Gastrocnemius medialis (tissue), 4 donors: Measurements from ENCODE around the gene NAT9. TPM values are rescaled to one million over a fixed set of nuclear protein-coding genes. Genes with fewer than 3 reads are reported as not detected.

Experiments
- ATAC-seq, 2 donors: fragments of 150-250 bp; one replicate each; pipeline ENCODE4 v1.9.1; 2016
- DNase-seq, 2 donors: peaks; one replicate each; pipeline ENCODE4 v3.0.0-alpha.2; 2019
- H3K27ac ChIP-seq, 4 donors: fragments of 200-600 bp; sonication (generic); 1 replicate in 1 of 4; 2 replicates in 3 of 4; pipeline ENCODE4 v1.5.1; 2016 to 2018; ENCODE audit warnings: mild to moderate bottlenecking in 2 of 4, moderate library complexity in 1 of 4
- H3K27me3 ChIP-seq, 3 donors: fragments of 200-600 bp; sonication (generic) in 2 of 3; 1 replicate in 1 of 3; 2 replicates in 2 of 3; pipeline versions ENCODE4 v1.5.1 to v1.6.0; 2016 to 2019; ENCODE audit warnings: mild to moderate bottlenecking in 1 of 3, moderate library complexity in 1 of 3
- H3K36me3 ChIP-seq, 2 donors: fragments of 200-600 bp; sonication (generic) in 1 of 2; one replicate each; pipeline ENCODE4 v1.5.1; 2017 to 2018
- H3K4me1 ChIP-seq, 2 donors: fragments of 200-600 bp; sonication (generic) in 1 of 2; one replicate each; pipeline ENCODE4 v1.5.1; 2016 to 2017; ENCODE audit warnings: mild to moderate bottlenecking in 2 of 2
- H3K4me3 ChIP-seq, 4 donors: fragments of 200-600 bp; sonication (generic) in 3 of 4; 1 replicate in 1 of 4; 2 replicates in 3 of 4; pipeline ENCODE4 v1.5.1; 2016 to 2019; ENCODE audit warnings: mild to moderate bottlenecking in 2 of 4
- H3K9me3 ChIP-seq, 3 donors: fragments of 200-600 bp; sonication (generic) in 2 of 3; 1 replicate in 1 of 3; 2 replicates in 2 of 3; pipeline ENCODE4 v1.5.1; 2016 to 2019
- POLR2A ChIP-seq, 2 donors: fragments of 450-650 bp; IDR thresholded peaks; one replicate each; pipeline ENCODE4 v1.6.1; 2017; ENCODE audit warnings: antibody characterized with exemption in 2 of 2, mild to moderate bottlenecking in 2 of 2, moderate library complexity in 2 of 2
- in situ Hi-C, 4 donors: fragments of 200-750 bp; cut with MboI; loops; one replicate each; pipeline versions ENCODE4 v1.15.0 to v1.8.0; 2017; ENCODE audit warnings: low sequenced_read_pairs in 4 of 4
- intact Hi-C: fragments of 100-400 bp; cut with DNase I; formaldehyde crosslinking; loops from one replicate; pipeline ENCODE4 v1.15.1; 2023; ENCODE audit warnings: low total_unique reads
- total RNA-seq, 4 donors: library from RNA; depleted of rRNA; stranded (reverse); fragments of >200 nt; gene quantifications; one replicate each; pipeline versions ENCODE4 v1.1.0 to v1.2.3, GENCODE V29; 2016
- TF ChIP-seq, protein P1 (sequence below), 5 experiments: fragments of 450-650 bp in 3 of 5; fragments of 200-600 bp in 2 of 5; sonication (generic) in 2 of 5; IDR thresholded peaks in 4 of 5; conservative IDR thresholded peaks in 1 of 5; 1 replicate in 4 of 5; 2 replicates in 1 of 5; pipeline ENCODE4 v1.5.1; 2016 to 2019; ENCODE audit warnings: antibody characterized with exemption in 5 of 5, mild to moderate bottlenecking in 3 of 5, moderate library complexity in 3 of 5

The NAT9 gene
- total RNA-seq, 4 donors from 2014 or later, result 7.7 to 27.4 (median 14.5) TPM

DNA sequence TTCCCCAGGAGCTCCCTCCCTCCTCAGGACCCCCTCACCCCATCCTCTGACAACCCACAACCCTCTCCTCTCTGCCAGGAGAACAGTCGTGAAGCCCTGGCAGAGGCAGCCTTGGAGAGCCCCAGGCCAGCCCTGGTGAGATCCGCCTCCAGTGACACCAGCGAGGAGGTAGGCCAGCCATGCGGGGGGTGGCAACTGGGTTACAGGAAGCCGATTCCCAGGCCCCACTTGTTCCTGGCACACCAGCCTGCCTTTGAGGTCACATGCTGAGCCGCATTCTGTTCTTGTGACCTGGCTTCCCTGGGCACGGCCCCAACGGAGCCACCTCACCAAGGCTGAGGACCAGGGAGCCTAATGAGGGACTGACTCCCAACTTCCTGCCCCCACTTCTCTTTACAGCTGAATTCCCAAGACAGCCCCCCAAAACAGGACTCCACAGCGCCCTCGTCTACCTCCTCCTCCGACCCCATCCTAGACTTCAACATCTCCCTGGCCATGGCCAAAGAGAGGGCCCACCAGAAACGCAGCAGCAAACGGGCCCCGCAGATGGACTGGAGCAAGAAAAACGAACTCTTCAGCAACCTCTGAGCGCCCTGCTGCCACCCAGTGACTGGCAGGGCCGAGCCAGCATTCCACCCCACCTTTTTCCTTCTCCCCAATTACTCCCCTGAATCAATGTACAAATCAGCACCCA lies 7.9 kb downstream of the NAT9 start:
- in situ Hi-C loops, result no loop called here

DNA sequence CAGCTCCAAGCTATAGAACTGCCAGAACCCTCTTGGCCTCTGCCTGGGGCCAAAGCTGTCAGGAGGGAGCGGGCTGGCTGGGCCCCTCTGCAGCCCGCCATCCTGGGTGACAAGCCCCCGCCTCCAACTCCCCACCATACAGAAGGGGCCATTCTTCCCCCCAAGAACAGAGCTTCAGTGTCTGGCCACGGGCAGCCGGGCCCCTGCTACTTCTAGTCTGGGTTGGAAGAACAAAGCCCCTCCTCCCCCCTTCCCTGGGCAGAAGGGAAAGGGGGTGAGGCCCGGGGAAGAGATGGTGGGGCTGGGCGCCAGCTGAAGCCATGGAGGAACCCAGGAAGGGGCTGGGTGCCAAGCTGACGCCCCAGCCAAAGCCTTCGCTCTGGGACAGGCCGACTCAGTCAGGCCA lies 9.0 kb downstream of the NAT9 start:
- in situ Hi-C loops, result no loop called here
- H3K4me3 ChIP-seq, result no peak overlapping the region
- intact Hi-C loops, result no loop called here
- H3K9me3 ChIP-seq, result no peaks in the 10 kb centered on the region
- peaks cover 12% of the 10 kb centered on the region in 2 donors for H3K4me1 ChIP-seq
- DNase-seq (no peak), ATAC-seq (no peak)
- H3K27me3 ChIP-seq, result no peaks in the 10 kb centered on the region
- peaks cover 0 to 17% of the 10 kb centered on the region in 2 donors for H3K36me3 ChIP-seq
- H3K27ac ChIP-seq, result peak overlapping the region in 1 of 4 donors; percentile 66
- TF ChIP-seq, protein P1, sequence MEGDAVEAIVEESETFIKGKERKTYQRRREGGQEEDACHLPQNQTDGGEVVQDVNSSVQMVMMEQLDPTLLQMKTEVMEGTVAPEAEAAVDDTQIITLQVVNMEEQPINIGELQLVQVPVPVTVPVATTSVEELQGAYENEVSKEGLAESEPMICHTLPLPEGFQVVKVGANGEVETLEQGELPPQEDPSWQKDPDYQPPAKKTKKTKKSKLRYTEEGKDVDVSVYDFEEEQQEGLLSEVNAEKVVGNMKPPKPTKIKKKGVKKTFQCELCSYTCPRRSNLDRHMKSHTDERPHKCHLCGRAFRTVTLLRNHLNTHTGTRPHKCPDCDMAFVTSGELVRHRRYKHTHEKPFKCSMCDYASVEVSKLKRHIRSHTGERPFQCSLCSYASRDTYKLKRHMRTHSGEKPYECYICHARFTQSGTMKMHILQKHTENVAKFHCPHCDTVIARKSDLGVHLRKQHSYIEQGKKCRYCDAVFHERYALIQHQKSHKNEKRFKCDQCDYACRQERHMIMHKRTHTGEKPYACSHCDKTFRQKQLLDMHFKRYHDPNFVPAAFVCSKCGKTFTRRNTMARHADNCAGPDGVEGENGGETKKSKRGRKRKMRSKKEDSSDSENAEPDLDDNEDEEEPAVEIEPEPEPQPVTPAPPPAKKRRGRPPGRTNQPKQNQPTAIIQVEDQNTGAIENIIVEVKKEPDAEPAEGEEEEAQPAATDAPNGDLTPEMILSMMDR (IDR thresholded peaks at IDR 0.05 in 4 of 5, conservative IDR thresholded peaks at IDR 0.05 in 1 of 5), result no peak
- TF ChIP-seq POLR2A (IDR thresholded peaks at IDR 0.05), result no peak

More for the DNA sequence above, 7.9 kb downstream of the NAT9 start:
- H3K27ac ChIP-seq, result peak overlapping the region; percentile 55 to 68 (median 61)
- no peak overlapping the region for H3K4me3 ChIP-seq
- DNase-seq, result peak; percentile 67 to 81
- no peaks in the 10 kb centered on the region for H3K27me3 ChIP-seq
- intact Hi-C loops, result no loop called here
- H3K36me3 ChIP-seq, result peaks cover 0 to 28% of the 10 kb centered on the region in 2 donors
- peaks cover 12% of the 10 kb centered on the region in 2 donors for H3K4me1 ChIP-seq
- TF ChIP-seq, protein P1 (IDR thresholded peaks at IDR 0.05 in 4 of 5, conservative IDR thresholded peaks at IDR 0.05 in 1 of 5), result no peak
- TF ChIP-seq POLR2A (IDR thresholded peaks at IDR 0.05), result peak in 1 of 2 donors; percentile 1
- peak; percentile 80 to 85 for ATAC-seq
- H3K9me3 ChIP-seq, result no peaks in the 10 kb centered on the region

DNA sequence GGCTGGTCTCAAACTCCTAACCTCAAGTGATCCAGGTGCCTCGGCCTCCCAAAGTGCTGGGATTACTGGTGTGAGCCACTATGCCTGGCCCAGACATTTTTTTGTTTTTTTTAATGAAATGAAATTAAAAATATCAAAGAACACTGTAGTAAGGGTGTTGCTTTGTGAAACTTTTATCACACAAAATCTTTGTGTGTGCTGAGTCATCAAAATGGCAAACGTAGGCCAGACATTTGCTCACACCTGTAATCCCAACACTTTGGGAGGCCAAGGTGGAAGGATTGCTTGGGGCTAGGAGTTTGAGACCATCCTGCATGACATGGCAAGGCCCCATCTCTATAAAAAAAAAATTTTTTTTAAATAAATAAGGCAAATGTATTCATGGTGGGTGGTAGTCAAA lies 9.7 kb downstream of the NAT9 start:
- in situ Hi-C loops, result no loop called here
- no peak for TF ChIP-seq POLR2A (IDR thresholded peaks at IDR 0.05)
- TF ChIP-seq, protein P1 (IDR thresholded peaks at IDR 0.05 in 4 of 5, conservative IDR thresholded peaks at IDR 0.05 in 1 of 5), result no peak
- H3K4me3 ChIP-seq, result no peak overlapping the region
- ATAC-seq (no peak), DNase-seq (no peak)
- intact Hi-C loops, result no loop called here
- H3K36me3 ChIP-seq, result peaks cover 0 to 10% of the 10 kb centered on the region in 2 donors
- no peaks in the 10 kb centered on the region for H3K9me3 ChIP-seq
- H3K4me1 ChIP-seq, result peaks cover 12% of the 10 kb centered on the region in 2 donors
- no peaks in the 10 kb centered on the region for H3K27me3 ChIP-seq
- H3K27ac ChIP-seq, result no peak overlapping the region

DNA sequence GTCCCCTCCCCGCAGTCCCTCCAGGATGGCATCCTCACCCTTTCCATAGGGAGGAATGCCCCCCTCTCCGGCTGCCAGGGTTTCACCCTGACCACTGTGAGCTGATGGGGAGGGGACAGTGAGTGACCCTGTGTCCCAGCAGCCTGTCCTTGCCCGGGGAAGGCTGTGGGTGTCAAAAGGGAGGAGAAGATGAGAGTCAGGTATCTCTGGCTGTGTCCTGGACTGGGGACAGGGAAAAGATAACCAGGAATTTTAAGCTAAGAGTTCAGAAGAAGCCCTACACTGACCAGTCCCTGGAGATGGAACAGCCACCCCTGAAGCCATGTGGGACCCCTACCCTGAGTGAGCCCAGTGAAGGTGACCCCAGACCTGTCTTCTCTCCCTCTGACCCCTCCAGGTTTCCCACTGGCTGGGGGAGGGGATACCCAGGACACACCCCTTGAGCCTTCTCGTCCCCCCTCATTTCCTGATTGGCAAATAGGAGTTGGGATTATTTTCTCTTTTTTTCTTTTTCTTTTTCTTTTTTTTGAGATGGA lies 11.3 kb downstream of the NAT9 start:
- Histone ChIP-seq H3K27me3 (no peaks in the 10 kb centered on the region), H3K36me3 (no peaks in the 10 kb centered on the region), H3K27ac (no peak overlapping the region), H3K9me3 (no peaks in the 10 kb centered on the region), H3K4me3 (no peak overlapping the region), H3K4me1 (peaks cover 12 to 16% of the 10 kb centered on the region in 2 donors)
- DNase-seq (no peak), ATAC-seq (no peak)
- intact Hi-C loops, result no loop called here
- in situ Hi-C loops, result no loop called here
- TF ChIP-seq POLR2A (IDR thresholded peaks at IDR 0.05), result no peak
- TF ChIP-seq, protein P1 (IDR thresholded peaks at IDR 0.05 in 4 of 5, conservative IDR thresholded peaks at IDR 0.05 in 1 of 5), result no peak
